HPDE6-E6E7 (cell line): ENCODE results near the gene ENTREP3.
"Not testable (repeated sequence)": the region's sequence is repeated elsewhere in the genome, so short reads cannot be mapped to it uniquely, and the experiment has no call there.

Source experiments
- DNase-seq: peaks from one replicate; pipeline ENCODE4 v3.0.0; 2011; ENCODE audit warnings: missing footprints; ENCODE audit errors: extremely low spot score

ENTREP3 gene

GRCh38 chr1:155223047-155223446 is 32.2 kb downstream of the ENTREP3 start:
- no peak for DNase-seq

- DNase-seq = not testable (repeated sequence)
Observed at GRCh38 chr1:155220211-155220965, 34.9 kb downstream of the ENTREP3 start.

- no peak for DNase-seq
Observed at GRCh38 chr1:155219592-155220031, 35.7 kb downstream of the ENTREP3 start.

GRCh38 chr1:155218854-155219591 is 36.3 kb downstream of the ENTREP3 start:
- DNase-seq = no peak

- not testable (repeated sequence) for DNase-seq
Observed at GRCh38 chr1:155214702-155215101, 40.6 kb downstream of the ENTREP3 start.

- DNase-seq = not testable (repeated sequence)
Observed at GRCh38 chr1:155212051-155212440, 43.2 kb downstream of the ENTREP3 start.

GRCh38 chr1:155211381-155212050 is 43.8 kb downstream of the ENTREP3 start:
- DNase-seq = not testable (repeated sequence)

GRCh38 chr1:155210314-155211104 is 44.8 kb downstream of the ENTREP3 start:
- no peak for DNase-seq

GRCh38 chr1:155209312-155209721 is 46.0 kb downstream of the ENTREP3 start:
- no peak for DNase-seq

- peak; percentile 66 for DNase-seq
Observed at GRCh38 chr1:155208541-155209311, 46.6 kb downstream of the ENTREP3 start, which contains the start of gene MTX1. MTX1 (plus strand) TSS chr1:155208695; CDS start chr1:155208805, 110 bp downstream.

GRCh38 chr1:155207806-155208540 is 47.3 kb downstream of the ENTREP3 start, which contains the start of gene THBS3:
THBS3 (minus strand) TSS chr1:155207897; CDS start chr1:155207876, 21 bp downstream.
- DNase-seq = no peak

GRCh38 chr1:155206891-155207805 is 48.1 kb downstream of the ENTREP3 start:
- DNase-seq = peak; percentile 87

GRCh38 chr1:155205969-155206593 is 49.2 kb downstream of the ENTREP3 start:
- no peak for DNase-seq

GRCh38 chr1:155205035-155205434 is 50.2 kb downstream of the ENTREP3 start:
- no peak for DNase-seq

GRCh38 chr1:155202731-155203515 is 52.4 kb downstream of the ENTREP3 start:
- no peak for DNase-seq

GRCh38 chr1:155202198-155202597 is 53.1 kb downstream of the ENTREP3 start:
- no peak for DNase-seq

GRCh38 chr1:155200920-155201319 is 54.4 kb downstream of the ENTREP3 start:
- DNase-seq = no peak
